Gastrocnemius medialis (tissue), 4 donors: ENCODE measurements around the gene GSG1L. TPM values are rescaled to one million over a fixed set of nuclear protein-coding genes. Genes with fewer than 3 reads are reported as not detected.

Experiments used
- ATAC-seq, 2 donors: fragments of 150-250 bp; one replicate each; pipeline ENCODE4 v1.9.1; 2016
- DNase-seq, 2 donors: peaks; one replicate each; pipeline ENCODE4 v3.0.0-alpha.2; 2019
- H3K27ac ChIP-seq, 4 donors: fragments of 200-600 bp; sonication (generic); 1 replicate in 1 of 4; 2 replicates in 3 of 4; pipeline ENCODE4 v1.5.1; 2016 to 2018; ENCODE audit warnings: mild to moderate bottlenecking in 2 of 4, moderate library complexity in 1 of 4
- H3K27me3 ChIP-seq, 3 donors: fragments of 200-600 bp; sonication (generic) in 2 of 3; 1 replicate in 1 of 3; 2 replicates in 2 of 3; pipeline versions ENCODE4 v1.5.1 to v1.6.0; 2016 to 2019; ENCODE audit warnings: mild to moderate bottlenecking in 1 of 3, moderate library complexity in 1 of 3
- H3K36me3 ChIP-seq, 2 donors: fragments of 200-600 bp; sonication (generic) in 1 of 2; one replicate each; pipeline ENCODE4 v1.5.1; 2017 to 2018
- H3K4me1 ChIP-seq, 2 donors: fragments of 200-600 bp; sonication (generic) in 1 of 2; one replicate each; pipeline ENCODE4 v1.5.1; 2016 to 2017; ENCODE audit warnings: mild to moderate bottlenecking in 2 of 2
- H3K4me3 ChIP-seq, 4 donors: fragments of 200-600 bp; sonication (generic) in 3 of 4; 1 replicate in 1 of 4; 2 replicates in 3 of 4; pipeline ENCODE4 v1.5.1; 2016 to 2019; ENCODE audit warnings: mild to moderate bottlenecking in 2 of 4
- H3K9me3 ChIP-seq, 3 donors: fragments of 200-600 bp; sonication (generic) in 2 of 3; 1 replicate in 1 of 3; 2 replicates in 2 of 3; pipeline ENCODE4 v1.5.1; 2016 to 2019
- CTCF ChIP-seq, 5 experiments: fragments of 450-650 bp in 3 of 5; fragments of 200-600 bp in 2 of 5; sonication (generic) in 2 of 5; IDR thresholded peaks in 4 of 5; conservative IDR thresholded peaks in 1 of 5; 1 replicate in 4 of 5; 2 replicates in 1 of 5; pipeline ENCODE4 v1.5.1; 2016 to 2019; ENCODE audit warnings: antibody characterized with exemption in 5 of 5, mild to moderate bottlenecking in 3 of 5, moderate library complexity in 3 of 5
- POLR2A ChIP-seq, 2 donors: fragments of 450-650 bp; IDR thresholded peaks; one replicate each; pipeline ENCODE4 v1.6.1; 2017; ENCODE audit warnings: antibody characterized with exemption in 2 of 2, mild to moderate bottlenecking in 2 of 2, moderate library complexity in 2 of 2
- in situ Hi-C, 4 donors: fragments of 200-750 bp; cut with MboI; loops; one replicate each; pipeline versions ENCODE4 v1.15.0 to v1.8.0; 2017; ENCODE audit warnings: low sequenced_read_pairs in 4 of 4
- intact Hi-C: fragments of 100-400 bp; cut with DNase I; formaldehyde crosslinking; loops from one replicate; pipeline ENCODE4 v1.15.1; 2023; ENCODE audit warnings: low total_unique reads
- total RNA-seq, 4 donors: library from RNA; depleted of rRNA; stranded (reverse); fragments of >200 nt; gene quantifications; one replicate each; pipeline versions ENCODE4 v1.1.0 to v1.2.3, GENCODE V29; 2016

The GSG1L gene
- total RNA-seq, 4 donors from 2014 or later, result not detected

DNA sequence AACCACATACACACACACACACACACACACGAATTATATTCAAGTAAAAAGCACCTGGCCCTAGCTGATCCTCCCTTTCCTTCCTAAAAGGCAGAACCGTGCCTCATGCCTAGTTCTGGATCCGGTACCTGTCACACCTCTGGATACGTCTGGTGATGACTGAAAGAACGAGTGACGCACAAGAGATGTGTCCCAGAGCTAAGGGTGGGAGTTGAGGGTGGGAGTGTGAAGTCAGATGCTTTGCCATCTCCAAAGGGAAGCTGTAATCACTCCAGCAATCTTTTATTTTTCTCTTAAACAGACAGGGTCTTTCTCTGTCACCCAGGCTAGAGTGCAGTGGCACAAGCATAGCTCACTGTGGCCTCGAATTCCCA lies 26.5 kb upstream of the GSG1L start:
- no peak for DNase-seq
- no peak for ATAC-seq
- intact Hi-C loops, result no loop called here
- no peak overlapping the region for H3K4me3 ChIP-seq
- TF ChIP-seq POLR2A (IDR thresholded peaks at IDR 0.05) (no peak), CTCF (IDR thresholded peaks at IDR 0.05 in 4 of 5, conservative IDR thresholded peaks at IDR 0.05 in 1 of 5) (no peak)
- no peaks in the 10 kb centered on the region for H3K36me3 ChIP-seq
- in situ Hi-C loops, result no loop called here
- H3K27me3 ChIP-seq, result peaks cover 0 to 2% (median 0%) of the 10 kb centered on the region in 3 donors
- no peaks in the 10 kb centered on the region for H3K9me3 ChIP-seq
- no peak overlapping the region for H3K27ac ChIP-seq
- H3K4me1 ChIP-seq, result no peaks in the 10 kb centered on the region

GRCh38 chr16:28089205-28089991 lies 25.9 kb upstream of the GSG1L start:
- no peaks in the 10 kb centered on the region for H3K36me3 ChIP-seq
- H3K27me3 ChIP-seq, result peaks cover 0 to 2% (median 0%) of the 10 kb centered on the region in 3 donors
- no peaks in the 10 kb centered on the region for H3K4me1 ChIP-seq
- no peak for TF ChIP-seq CTCF (IDR thresholded peaks at IDR 0.05 in 4 of 5, conservative IDR thresholded peaks at IDR 0.05 in 1 of 5)
- TF ChIP-seq POLR2A (IDR thresholded peaks at IDR 0.05), result no peak
- no peak overlapping the region for H3K4me3 ChIP-seq
- ATAC-seq (no peak), DNase-seq (no peak)
- intact Hi-C loops (no loop called here), in situ Hi-C loops (no loop called here)
- no peaks in the 10 kb centered on the region for H3K9me3 ChIP-seq
- no peak overlapping the region for H3K27ac ChIP-seq

DNA sequence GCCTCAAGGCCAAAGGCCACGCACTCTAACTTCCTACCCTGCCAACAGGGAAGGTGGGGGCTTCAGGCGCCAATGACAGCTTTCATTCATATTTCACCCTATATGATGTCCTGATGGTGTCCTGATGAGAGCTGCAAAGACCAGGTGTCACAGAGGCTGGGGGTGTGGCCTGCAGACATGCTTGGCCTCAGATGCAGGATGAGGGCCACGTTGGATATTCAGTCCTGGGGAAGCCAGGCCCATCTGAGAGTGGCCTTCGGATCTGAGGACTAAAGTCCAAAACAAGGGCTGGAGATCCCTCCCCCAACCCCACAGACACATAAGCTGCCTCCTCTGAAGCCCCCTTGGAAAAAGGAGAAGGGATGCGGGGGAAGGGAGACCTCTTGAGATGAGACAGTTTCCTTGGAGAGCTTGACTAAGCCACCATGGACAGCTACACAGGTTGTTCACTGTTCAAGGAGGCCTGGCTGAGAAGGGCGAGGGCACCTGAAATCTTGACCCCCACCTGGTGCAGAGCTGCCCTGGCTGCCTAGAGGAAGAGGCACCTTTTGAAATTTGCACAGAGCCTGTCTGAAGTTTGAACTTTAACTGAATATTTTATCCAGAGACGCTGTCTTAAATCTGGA lies 24.3 kb upstream of the GSG1L start:
- no peak overlapping the region for H3K4me3 ChIP-seq
- intact Hi-C loops (no loop called here), in situ Hi-C loops (no loop called here)
- DNase-seq (no peak), ATAC-seq (no peak)
- H3K27ac ChIP-seq, result no peak overlapping the region
- peaks cover 0 to 2% (median 0%) of the 10 kb centered on the region in 3 donors for H3K27me3 ChIP-seq
- H3K4me1 ChIP-seq, result no peaks in the 10 kb centered on the region
- H3K9me3 ChIP-seq, result no peaks in the 10 kb centered on the region
- TF ChIP-seq POLR2A (IDR thresholded peaks at IDR 0.05) (no peak), CTCF (IDR thresholded peaks at IDR 0.05 in 4 of 5, conservative IDR thresholded peaks at IDR 0.05 in 1 of 5) (no peak)
- no peaks in the 10 kb centered on the region for H3K36me3 ChIP-seq

GRCh38 chr16:28087140-28087660 lies 23.7 kb upstream of the GSG1L start:
- Histone ChIP-seq H3K36me3 (no peaks in the 10 kb centered on the region), H3K27ac (no peak overlapping the region), H3K9me3 (no peaks in the 10 kb centered on the region), H3K27me3 (peaks cover 0 to 2% (median 0%) of the 10 kb centered on the region in 3 donors), H3K4me3 (no peak overlapping the region), H3K4me1 (no peaks in the 10 kb centered on the region)
- intact Hi-C loops (no loop called here), in situ Hi-C loops (no loop called here)
- no peak for DNase-seq
- no peak for ATAC-seq
- TF ChIP-seq POLR2A (IDR thresholded peaks at IDR 0.05), result no peak
- no peak for TF ChIP-seq CTCF (IDR thresholded peaks at IDR 0.05 in 4 of 5, conservative IDR thresholded peaks at IDR 0.05 in 1 of 5)
